ENCODE data around the gene ATP10A. TPM values are rescaled to one million over a fixed set of nuclear protein-coding genes. Genes with fewer than 3 reads are reported as not detected.

ATP10A gene
- polyA plus RNA-seq, 1 experiment: 3.5 TPM

- TF ChIP-seq, protein P1, sequence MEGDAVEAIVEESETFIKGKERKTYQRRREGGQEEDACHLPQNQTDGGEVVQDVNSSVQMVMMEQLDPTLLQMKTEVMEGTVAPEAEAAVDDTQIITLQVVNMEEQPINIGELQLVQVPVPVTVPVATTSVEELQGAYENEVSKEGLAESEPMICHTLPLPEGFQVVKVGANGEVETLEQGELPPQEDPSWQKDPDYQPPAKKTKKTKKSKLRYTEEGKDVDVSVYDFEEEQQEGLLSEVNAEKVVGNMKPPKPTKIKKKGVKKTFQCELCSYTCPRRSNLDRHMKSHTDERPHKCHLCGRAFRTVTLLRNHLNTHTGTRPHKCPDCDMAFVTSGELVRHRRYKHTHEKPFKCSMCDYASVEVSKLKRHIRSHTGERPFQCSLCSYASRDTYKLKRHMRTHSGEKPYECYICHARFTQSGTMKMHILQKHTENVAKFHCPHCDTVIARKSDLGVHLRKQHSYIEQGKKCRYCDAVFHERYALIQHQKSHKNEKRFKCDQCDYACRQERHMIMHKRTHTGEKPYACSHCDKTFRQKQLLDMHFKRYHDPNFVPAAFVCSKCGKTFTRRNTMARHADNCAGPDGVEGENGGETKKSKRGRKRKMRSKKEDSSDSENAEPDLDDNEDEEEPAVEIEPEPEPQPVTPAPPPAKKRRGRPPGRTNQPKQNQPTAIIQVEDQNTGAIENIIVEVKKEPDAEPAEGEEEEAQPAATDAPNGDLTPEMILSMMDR (IDR thresholded peaks at IDR 0.05; ENCODE audit: low read depth, low read length): no peak
- DNase-seq (ENCODE audit: low read depth, low spot score): no peak
- CTCF ChIA-PET: interaction anchor here (0.5 to 1.3 kb wide), 3 partner anchors 14 to 228 kb away, joined by 4 to 6 read pairs (median 4); no protein-coding TSS in a partner anchor
- POLR2A ChIA-PET: no interaction called here
- Histone ChIP-seq H3K27ac (ENCODE audit: low read depth, low read length) (no peak overlapping the region), H3K4me3 (ENCODE audit: low read depth, low read length) (no peak overlapping the region), H3K27me3 (ENCODE audit: control insufficient read depth, insufficient read depth, low read length) (no peaks in the 10 kb centered on the region), H3K9me3 (ENCODE audit: control insufficient read depth, insufficient read depth, low read length) (no peaks in the 10 kb centered on the region)
These were observed 156.8 kb downstream of the ATP10A start for GRCh38 chr15:25706176-25706955.

DNA sequence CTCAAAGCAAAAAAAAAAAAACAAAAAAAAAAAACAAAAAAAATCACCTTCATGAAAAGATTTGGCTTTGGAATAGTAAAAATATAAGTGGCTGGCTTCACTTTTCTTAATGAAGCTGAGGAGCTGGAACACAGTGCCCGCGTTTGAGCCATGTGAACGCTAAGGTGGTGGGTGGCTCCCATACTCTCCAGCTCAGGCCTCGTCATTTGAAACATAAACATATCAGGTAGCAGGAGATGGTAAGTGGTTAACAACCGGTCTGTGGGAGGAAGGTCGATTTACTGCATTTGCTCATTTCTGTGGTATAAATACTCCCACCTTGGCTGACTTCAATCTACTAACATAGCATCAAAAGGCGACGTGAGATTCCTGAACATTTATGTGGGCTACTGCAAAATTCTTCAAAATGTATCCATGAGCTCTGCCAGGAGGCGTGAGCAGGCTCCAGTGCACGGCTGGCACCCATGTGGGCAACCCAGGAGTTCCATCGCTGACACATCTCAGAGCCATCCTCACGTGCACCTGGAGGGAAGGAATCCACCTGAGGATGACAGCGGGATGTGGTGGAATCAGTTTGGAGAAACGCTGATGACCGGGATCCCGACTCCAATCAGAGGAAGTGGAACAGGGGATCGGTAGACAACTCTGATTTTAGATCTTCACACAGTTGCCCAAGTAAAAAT is 157.6 kb downstream of the ATP10A start:
- CTCF ChIA-PET: interaction anchor here (0.5 to 1.3 kb wide), 3 partner anchors 33 to 357 kb away, joined by 3 to 5 read pairs (median 4); no protein-coding TSS in a partner anchor
- no peak for DNase-seq (ENCODE audit: low read depth, low spot score)
- no peak overlapping the region for H3K27ac ChIP-seq (ENCODE audit: low read depth, low read length)

DNA sequence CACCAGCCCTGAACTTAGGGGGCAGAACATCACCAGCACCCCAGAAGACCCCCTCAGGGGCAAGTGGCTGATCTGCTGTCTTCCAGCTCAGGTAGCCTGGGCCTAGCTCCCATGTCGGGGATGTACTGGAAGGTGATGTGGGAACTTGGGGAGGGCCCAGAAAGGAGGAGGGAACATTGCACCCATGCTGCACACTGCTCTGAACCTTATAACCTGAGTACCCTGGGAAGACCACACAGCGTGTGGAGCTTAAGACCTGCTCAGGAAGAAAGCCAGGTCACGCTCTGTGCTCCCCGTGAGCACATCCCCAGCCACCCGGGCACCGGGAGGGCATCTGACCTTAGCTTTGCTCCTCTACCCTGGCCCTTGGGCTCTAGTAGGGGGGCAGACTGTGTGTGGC is 159.4 kb downstream of the ATP10A start:
- no peak for DNase-seq (ENCODE audit: low read depth, low spot score)
- H3K9me3 ChIP-seq (ENCODE audit: control insufficient read depth, insufficient read depth, low read length): no peaks in the 10 kb centered on the region
- ChIA-PET CTCF (interaction anchor here (1.0 kb wide), 1 partner anchor 230 kb away, joined by 3 read pairs; no protein-coding TSS in a partner anchor), POLR2A (no interaction called here)
- TF ChIP-seq, protein P1 (IDR thresholded peaks at IDR 0.05; ENCODE audit: low read depth, low read length): no peak
- H3K27ac ChIP-seq (ENCODE audit: low read depth, low read length): no peak overlapping the region
- H3K27me3 ChIP-seq (ENCODE audit: control insufficient read depth, insufficient read depth, low read length): no peaks in the 10 kb centered on the region
- H3K4me3 ChIP-seq (ENCODE audit: low read depth, low read length): no peak overlapping the region

More for the DNA sequence above, 157.6 kb downstream of the ATP10A start:
- TF ChIP-seq, protein P1 (IDR thresholded peaks at IDR 0.05; ENCODE audit: low read depth, low read length): no peak
- Histone ChIP-seq H3K27me3 (ENCODE audit: control insufficient read depth, insufficient read depth, low read length) (no peaks in the 10 kb centered on the region), H3K9me3 (ENCODE audit: control insufficient read depth, insufficient read depth, low read length) (no peaks in the 10 kb centered on the region), H3K4me3 (ENCODE audit: low read depth, low read length) (no peak overlapping the region)
- POLR2A ChIA-PET: no interaction called here

DNA sequence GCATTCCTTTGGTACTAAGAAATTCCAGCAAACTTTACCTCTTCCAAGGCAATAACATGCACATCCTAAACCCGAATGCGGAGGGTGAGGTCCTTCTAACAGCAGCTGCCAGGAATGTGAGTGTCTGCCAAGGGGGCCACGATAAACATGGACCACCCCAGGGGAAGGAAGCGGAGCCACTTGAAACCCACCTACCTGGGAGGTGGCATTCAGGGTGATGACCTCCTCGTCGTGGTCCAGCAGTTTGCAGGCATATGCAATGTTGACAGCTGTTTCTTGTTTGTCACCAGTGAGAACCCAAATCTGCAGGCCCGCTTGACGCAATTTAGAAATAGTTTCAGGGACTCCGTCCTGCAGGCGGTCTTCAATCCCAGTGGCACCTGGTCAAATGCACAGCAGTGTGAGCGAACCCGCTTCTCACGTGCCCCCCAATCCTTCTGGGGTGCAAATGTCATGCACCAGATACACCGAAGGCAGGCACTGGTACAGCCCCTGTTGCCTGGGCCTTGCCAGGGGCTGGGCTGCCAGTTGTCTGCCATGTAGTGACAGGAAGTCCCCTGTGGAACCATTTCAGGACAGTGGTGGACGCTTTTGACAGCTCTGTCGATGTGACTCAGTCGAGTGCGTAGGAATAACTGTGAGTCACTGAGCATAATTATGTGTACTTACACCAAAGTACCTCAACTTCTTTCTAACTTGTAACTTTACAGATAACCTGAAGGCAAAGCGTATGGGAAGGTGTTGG is 161.2 kb downstream of the ATP10A start:
- no peaks in the 10 kb centered on the region for H3K27me3 ChIP-seq (ENCODE audit: control insufficient read depth, insufficient read depth, low read length)
- TF ChIP-seq, protein P1 (IDR thresholded peaks at IDR 0.05; ENCODE audit: low read depth, low read length): no peak
- H3K4me3 ChIP-seq (ENCODE audit: low read depth, low read length): no peak overlapping the region
- ChIA-PET POLR2A (no interaction called here), CTCF (no interaction called here)
- no peak overlapping the region for H3K27ac ChIP-seq (ENCODE audit: low read depth, low read length)
- DNase-seq (ENCODE audit: low read depth, low spot score): no peak
- no peaks in the 10 kb centered on the region for H3K9me3 ChIP-seq (ENCODE audit: control insufficient read depth, insufficient read depth, low read length)

All from AG04450 (cell line).